ENCODE measurements around the gene MTURN.

- TF ChIP-seq CTCF (optimal IDR thresholded peaks at IDR 0.05 in 1 of 3, IDR thresholded peaks at IDR 0.05 in 1 of 3, conservative IDR thresholded peaks at IDR 0.05 in 1 of 3; ENCODE audit: extremely low read depth in 1 of 3, insufficient read depth in 2 of 3, low read length in 3 of 3) (no peak), EZH2 (IDR thresholded peaks at IDR 0.05; ENCODE audit: low read length) (no peak)
Observed at GRCh38 chr7:30180718-30181117, 45.9 kb downstream of the MTURN start.
